GM23338 (cell line): ENCODE results near the gene EML1. TPM values are rescaled to one million over a fixed set of nuclear protein-coding genes. Genes with fewer than 3 reads are reported as not detected.
A peak's percentile ranks its signal among the peaks of the same experiment; 100 is the strongest.
"Not testable (repeated sequence)": the region's sequence is repeated elsewhere in the genome, so short reads cannot be mapped to it uniquely, and the experiment has no call there.

Source experiments
- ATAC-seq: fragments of 200-7000 bp; cut with Tn5 transposase; 3 replicates; pipeline ENCODE4 v1.9.1; 2020
- DNase-seq: peaks from one replicate; pipeline ENCODE4 v3.0.0-alpha.2; 2015; ENCODE audit warnings: low spot score
- H2AFZ ChIP-seq: fragments of 200-600 bp; sonication (generic); 2 replicates; pipeline ENCODE4 v1.8.0; 2016; ENCODE audit warnings: antibody characterized with exemption, mild to moderate bottlenecking, moderate library complexity
- H3F3A ChIP-seq: fragments of 200-600 bp; sonication (generic); replicated peaks from 2 replicates; pipeline ENCODE4 v1.8.0; 2017; ENCODE audit warnings: antibody characterized with exemption, mixed run types, low read depth
- H3K27ac ChIP-seq: fragments of 200-600 bp; sonication (generic); 2 replicates; pipeline ENCODE4 v1.6.1; 2016; ENCODE audit warnings: low read depth
- H3K27me3 ChIP-seq: fragments of 200-600 bp; sonication (generic); 2 replicates; pipeline ENCODE4 v1.8.0; 2016; ENCODE audit warnings: mild to moderate bottlenecking, mixed run types, moderate library complexity; ENCODE audit not compliant: insufficient read depth
- H3K36me3 ChIP-seq: fragments of 200-600 bp; sonication (generic); 2 replicates; pipeline ENCODE4 v1.8.0; 2016; ENCODE audit warnings: mild to moderate bottlenecking; ENCODE audit not compliant: insufficient read depth
- H3K4me1 ChIP-seq: fragments of 200-600 bp; sonication (generic); 2 replicates; pipeline ENCODE4 v1.8.0; 2016; ENCODE audit warnings: mild to moderate bottlenecking, moderate library complexity; ENCODE audit not compliant: insufficient read depth
- H3K4me2 ChIP-seq: fragments of 200-600 bp; sonication (generic); 2 replicates; pipeline ENCODE4 v1.7.1; 2017; ENCODE audit warnings: mixed run types
- H3K4me3 ChIP-seq: fragments of 200-600 bp; sonication (generic); 2 replicates; pipeline ENCODE4 v1.6.1; 2016; ENCODE audit warnings: mixed run types
- H3K79me2 ChIP-seq: fragments of 200-600 bp; sonication (generic); replicated peaks from 2 replicates; pipeline ENCODE4 v1.8.0; 2017; ENCODE audit warnings: mild to moderate bottlenecking; ENCODE audit not compliant: insufficient read depth
- H3K9me2 ChIP-seq: fragments of 200-600 bp; sonication (generic); 2 replicates; pipeline ENCODE4 v1.8.0; 2017; ENCODE audit not compliant: insufficient read depth
- H4K20me1 ChIP-seq: fragments of 200-600 bp; sonication (generic); replicated peaks from 2 replicates; pipeline ENCODE4 v1.8.0; 2017; ENCODE audit warnings: mild to moderate bottlenecking; ENCODE audit not compliant: insufficient read depth
- H3K27ac Mint-ChIP-seq: 2 replicates; pipeline ENCODE4 v1.8.0; 2020; ENCODE audit warnings: inconsistent platforms, mild to moderate bottlenecking, moderate library complexity, mixed read lengths
- H3K27me3 Mint-ChIP-seq: 3 replicates; pipeline ENCODE4 v1.8.0; 2022; ENCODE audit warnings: low read depth, mild to moderate bottlenecking, moderate library complexity, mixed read lengths, inconsistent platforms; ENCODE audit not compliant: insufficient read depth, poor library complexity
- H3K36me3 Mint-ChIP-seq: 3 replicates; pipeline ENCODE4 v1.8.0; 2021; ENCODE audit warnings: low read depth, mild to moderate bottlenecking, inconsistent platforms, moderate library complexity, mixed read lengths
- H3K4me1 Mint-ChIP-seq: 3 replicates; pipeline ENCODE4 v1.8.0; 2020; ENCODE audit warnings: mild to moderate bottlenecking, inconsistent platforms, mixed read lengths
- H3K4me3 Mint-ChIP-seq: 3 replicates; pipeline ENCODE4 v1.8.0; 2021; ENCODE audit warnings: moderate library complexity, mild to moderate bottlenecking, inconsistent platforms, mixed read lengths
- H3K9me3 Mint-ChIP-seq: 3 replicates; pipeline ENCODE4 v1.8.0; 2020; ENCODE audit warnings: moderate library complexity, mild to moderate bottlenecking, inconsistent platforms, mixed read lengths
- CREB1 ChIP-seq: fragments of 250-450 bp; sonication (Bioruptor Pico); IDR thresholded peaks from 2 replicates; pipeline ENCODE4 v1.5.0; 2020; ENCODE audit warnings: low read depth, mild to moderate bottlenecking, moderate library complexity
- EZH2 ChIP-seq: fragments of 200-600 bp; sonication (generic); IDR thresholded peaks from one replicate; pipeline ENCODE4 v1.8.0; 2017; ENCODE audit warnings: antibody characterized with exemption, mild to moderate bottlenecking, low read depth; ENCODE audit not compliant: unreplicated experiment
- EZH2phosphoT487 ChIP-seq: fragments of 200-600 bp; sonication (generic); IDR thresholded peaks from one replicate; pipeline ENCODE4 v1.8.1; 2018; ENCODE audit warnings: antibody characterized with exemption; ENCODE audit not compliant: unreplicated experiment
- JUNB ChIP-seq: IDR thresholded peaks from one replicate; pipeline ENCODE4 v1.6.1; 2016; ENCODE audit warnings: antibody characterized with exemption; ENCODE audit not compliant: unreplicated experiment
- NANOG ChIP-seq: IDR thresholded peaks from 2 replicates; pipeline ENCODE4 v1.6.1; 2016; ENCODE audit warnings: antibody characterized with exemption, borderline replicate concordance
- POLR2AphosphoS5 ChIP-seq: IDR thresholded peaks from 2 replicates; pipeline ENCODE4 v1.6.1; 2016; ENCODE audit warnings: antibody characterized with exemption, low read depth
- polyA plus RNA-seq: library from polyadenylated mRNA; unstranded; fragments of >200 nt; fragmentation: Nextera tagmentation; extraction: Ambion mirVana; gene quantifications from 2 replicates; pipeline ENCODE4 v1.2.1, GENCODE V29; 2016
- total RNA-seq: library from RNA; depleted of rRNA; stranded (reverse); fragments of >200 nt; shearing (Covaris generic); gene quantifications from 2 replicates; pipeline ENCODE4 v1.2.3, GENCODE V29; 2014
- TF ChIP-seq, protein P1 (sequence below): IDR thresholded peaks from one replicate; pipeline ENCODE4 v1.6.1; 2018; ENCODE audit warnings: antibody characterized with exemption; ENCODE audit not compliant: unreplicated experiment

Gene EML1
- total and polyA plus RNA-seq, 2 experiments from 2014 or later = 7.0 to 18.1 TPM

- Histone ChIP-seq H3K4me3 (no peak overlapping the region), H3K36me3 (no peaks in the 10 kb centered on the region), H3K79me2 (no peaks in the 10 kb centered on the region), H3K27ac (no peak overlapping the region), H2AFZ (peak overlapping the region; percentile 19), H4K20me1 (no peaks in the 10 kb centered on the region), H3K9me2 (no peaks in the 10 kb centered on the region), H3F3A (no peaks in the 10 kb centered on the region), H3K4me2 (no peak overlapping the region), H3K4me1 (0 out of 2 replicates have a peak, but pooled peaks cover 13% of the 10 kb centered on the region), H3K27me3 (no peaks in the 10 kb centered on the region)
- H3K36me3 Mint-ChIP-seq = no peaks in the 10 kb centered on the region
- no peak overlapping the region for H3K4me3 Mint-ChIP-seq
- no peak for ATAC-seq
- TF ChIP-seq EZH2phosphoT487 (no peak), EZH2 (no peak), CREB1 (no peak), JUNB (no peak)
- DNase-seq = no peak
- no peaks in the 10 kb centered on the region for H3K9me3 Mint-ChIP-seq
- peaks cover 27% of the 10 kb centered on the region for H3K4me1 Mint-ChIP-seq
- no peak overlapping the region for H3K27ac Mint-ChIP-seq
- peaks cover 14% of the 10 kb centered on the region for H3K27me3 Mint-ChIP-seq
These were observed 32.4 kb upstream of the EML1 start for GRCh38 chr14:99760817-99761216.

DNA sequence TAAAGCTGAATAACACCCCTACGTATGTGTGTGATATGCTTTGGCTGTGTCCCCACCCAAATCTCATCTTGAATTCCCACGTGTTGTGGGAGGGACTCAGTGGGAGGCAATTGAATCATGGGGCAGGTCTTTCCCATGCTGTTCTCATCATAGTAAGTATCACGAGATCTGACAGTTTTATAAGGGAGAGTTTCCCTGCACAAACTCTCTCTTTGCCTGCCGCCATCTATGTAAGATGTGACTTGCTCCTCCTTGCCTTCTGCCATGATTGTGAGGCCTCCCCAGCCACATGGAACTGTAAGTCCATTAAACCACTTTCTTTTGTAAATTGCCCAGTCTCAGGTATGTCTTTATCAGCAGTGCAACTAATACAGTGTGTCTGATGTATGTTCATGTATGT lies 30.3 kb upstream of the EML1 start:
- H3K79me2 ChIP-seq, H3K4me2 ChIP-seq, DNase-seq, H3K27me3 ChIP-seq, H3K9me3 Mint-ChIP-seq, H3K36me3 Mint-ChIP-seq, ATAC-seq, H3K4me3 Mint-ChIP-seq, H2AFZ ChIP-seq, H4K20me1 ChIP-seq, H3K36me3 ChIP-seq, H3F3A ChIP-seq, H3K27ac Mint-ChIP-seq, H3K27ac ChIP-seq, H3K4me3 ChIP-seq, H3K9me2 ChIP-seq: not testable (repeated sequence)
- peaks cover 29% of the 10 kb centered on the region for H3K4me1 Mint-ChIP-seq
- peaks cover 11% of the 10 kb centered on the region; the same call in 1 of the 2 replicates for H3K4me1 ChIP-seq
- peaks cover 13% of the 10 kb centered on the region for H3K27me3 Mint-ChIP-seq

GRCh38 chr14:99763527-99764221 lies 29.5 kb upstream of the EML1 start:
- Histone ChIP-seq H3K36me3 (no peaks in the 10 kb centered on the region), H3K9me2 (no peaks in the 10 kb centered on the region), H2AFZ (no peak overlapping the region), H3K27ac (no peak overlapping the region), H3K27me3 (no peaks in the 10 kb centered on the region), H4K20me1 (no peaks in the 10 kb centered on the region), H3K4me1 (peaks cover 3% of the 10 kb centered on the region; the same call in 1 of the 2 replicates), H3F3A (no peaks in the 10 kb centered on the region), H3K79me2 (no peaks in the 10 kb centered on the region), H3K4me3 (no peak overlapping the region), H3K4me2 (no peak overlapping the region)
- Mint-ChIP-seq H3K36me3 (no peaks in the 10 kb centered on the region), H3K4me1 (peaks cover 27% of the 10 kb centered on the region), H3K27me3 (peaks cover 13% of the 10 kb centered on the region), H3K4me3 (no peak overlapping the region), H3K27ac (no peak overlapping the region), H3K9me3 (no peaks in the 10 kb centered on the region)
- no peak for ATAC-seq
- no peak for DNase-seq
- TF ChIP-seq POLR2AphosphoS5 (no peak), EZH2 (no peak), NANOG (no peak)
- TF ChIP-seq, protein P1, sequence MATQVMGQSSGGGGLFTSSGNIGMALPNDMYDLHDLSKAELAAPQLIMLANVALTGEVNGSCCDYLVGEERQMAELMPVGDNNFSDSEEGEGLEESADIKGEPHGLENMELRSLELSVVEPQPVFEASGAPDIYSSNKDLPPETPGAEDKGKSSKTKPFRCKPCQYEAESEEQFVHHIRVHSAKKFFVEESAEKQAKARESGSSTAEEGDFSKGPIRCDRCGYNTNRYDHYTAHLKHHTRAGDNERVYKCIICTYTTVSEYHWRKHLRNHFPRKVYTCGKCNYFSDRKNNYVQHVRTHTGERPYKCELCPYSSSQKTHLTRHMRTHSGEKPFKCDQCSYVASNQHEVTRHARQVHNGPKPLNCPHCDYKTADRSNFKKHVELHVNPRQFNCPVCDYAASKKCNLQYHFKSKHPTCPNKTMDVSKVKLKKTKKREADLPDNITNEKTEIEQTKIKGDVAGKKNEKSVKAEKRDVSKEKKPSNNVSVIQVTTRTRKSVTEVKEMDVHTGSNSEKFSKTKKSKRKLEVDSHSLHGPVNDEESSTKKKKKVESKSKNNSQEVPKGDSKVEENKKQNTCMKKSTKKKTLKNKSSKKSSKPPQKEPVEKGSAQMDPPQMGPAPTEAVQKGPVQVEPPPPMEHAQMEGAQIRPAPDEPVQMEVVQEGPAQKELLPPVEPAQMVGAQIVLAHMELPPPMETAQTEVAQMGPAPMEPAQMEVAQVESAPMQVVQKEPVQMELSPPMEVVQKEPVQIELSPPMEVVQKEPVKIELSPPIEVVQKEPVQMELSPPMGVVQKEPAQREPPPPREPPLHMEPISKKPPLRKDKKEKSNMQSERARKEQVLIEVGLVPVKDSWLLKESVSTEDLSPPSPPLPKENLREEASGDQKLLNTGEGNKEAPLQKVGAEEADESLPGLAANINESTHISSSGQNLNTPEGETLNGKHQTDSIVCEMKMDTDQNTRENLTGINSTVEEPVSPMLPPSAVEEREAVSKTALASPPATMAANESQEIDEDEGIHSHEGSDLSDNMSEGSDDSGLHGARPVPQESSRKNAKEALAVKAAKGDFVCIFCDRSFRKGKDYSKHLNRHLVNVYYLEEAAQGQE = no peak
